Panc1 (cell line): ENCODE results near the gene ZNF212. TPM values are rescaled to one million over a fixed set of nuclear protein-coding genes. Genes with fewer than 3 reads are reported as not detected.

Experiments used
- ATAC-seq: fragments of 200-7000 bp; cut with Tn5 transposase; 2 replicates; pipeline ENCODE4 v1.9.1; 2020; ENCODE audit warnings: mild to moderate bottlenecking, moderate library complexity
- BruUV-seq: library from RNA; stranded (reverse); fragments of 400-500 nt; replicated peaks from 2 replicates; lab custom pipeline; 2021; lab: Mats Ljungman, UMichigan
- CTCF ChIA-PET: fragments of 300-600 bp; sonication (Branson Sonifier 250); formaldehyde crosslinking; loops from one replicate; lab custom pipeline; 2022; ENCODE audit warnings: antibody characterized with exemption; lab: Charles Lee
- POLR2A ChIA-PET: fragments of 300-600 bp; sonication (Branson Sonifier 250); formaldehyde crosslinking; loops from one replicate; lab custom pipeline; 2022; ENCODE audit warnings: antibody characterized with exemption; lab: Charles Lee
- DNase-seq: peaks from one replicate; pipeline ENCODE4 v3.0.0-alpha.2; 2010; ENCODE audit warnings: low read depth, low spot score
- H3K27ac ChIP-seq: 2 replicates; pipeline ENCODE4 v1.5.1; 2011; ENCODE audit warnings: mild to moderate bottlenecking, low read length, inconsistent platforms
- H3K27me3 ChIP-seq: fragments of 200-500 bp; sonication (Bioruptor generic); 2 replicates; pipeline ENCODE4 v1.6.0; 2014; ENCODE audit warnings: low read length, inconsistent platforms; ENCODE audit not compliant: control insufficient read depth, insufficient read depth
- H3K36me3 ChIP-seq: fragments of 200-500 bp; sonication (Bioruptor generic); 2 replicates; pipeline ENCODE4 v1.5.1; 2014; ENCODE audit warnings: inconsistent platforms, mild to moderate bottlenecking, low read length, moderate library complexity; ENCODE audit not compliant: control insufficient read depth, insufficient read depth
- H3K4me1 ChIP-seq: 2 replicates; pipeline ENCODE4 v1.5.1; 2011; ENCODE audit warnings: inconsistent platforms, mild to moderate bottlenecking, low read length, moderate library complexity; ENCODE audit not compliant: control insufficient read depth, insufficient read depth
- H3K4me3 ChIP-seq, 2 experiments: 2 replicates each; pipeline ENCODE4 v1.5.1; 2011 to 2012; ENCODE audit warnings: low read depth in 2 of 2, low read length in 2 of 2, mild to moderate bottlenecking in 2 of 2, inconsistent platforms in 1 of 2, moderate library complexity in 1 of 2
- H3K9me3 ChIP-seq: fragments of 200-500 bp; sonication (Bioruptor generic); 2 replicates; pipeline ENCODE4 v1.5.1; 2014; ENCODE audit warnings: low read depth, mild to moderate bottlenecking, inconsistent platforms, low read length, moderate library complexity; ENCODE audit not compliant: control insufficient read depth, insufficient read depth
- POLR2AphosphoS5 ChIP-seq: IDR thresholded peaks from 2 replicates; pipeline ENCODE4 v1.6.1; 2012; ENCODE audit warnings: mild to moderate bottlenecking, low read depth, low read length, moderate library complexity
- SIN3A ChIP-seq: IDR thresholded peaks from 2 replicates; pipeline ENCODE4 v1.6.1; 2012; ENCODE audit warnings: low read depth, mild to moderate bottlenecking, low read length, moderate library complexity, borderline replicate concordance; ENCODE audit not compliant: insufficient read depth
- TCF7L2 ChIP-seq: IDR thresholded peaks from 2 replicates; pipeline ENCODE4 v1.6.1; 2011; ENCODE audit warnings: mild to moderate bottlenecking, low read depth, low read length, inconsistent platforms
- in situ Hi-C: cut with HindIII; loops from 2 replicates; pipeline ENCODE4 v1.10.0; 2016; ENCODE audit warnings: low sequenced_read_pairs, low pct_unique_long_range_greater_than_20kb
- intact Hi-C: fragments of 100-400 bp; cut with micrococcal nuclease; formaldehyde crosslinking; loops from one replicate; pipeline ENCODE4 v1.10.0; 2022; ENCODE audit not compliant: unreplicated experiment
- total RNA-seq: library from RNA; stranded (reverse); gene quantifications from one replicate; pipeline ENCODE4 v1.2.1, GENCODE V29; 2021; ENCODE audit not compliant: unreplicated experiment
- TF ChIP-seq, protein P1 (sequence below): fragments of 450-650 bp; IDR thresholded peaks from 2 replicates; pipeline ENCODE4 v1.5.1; 2017; ENCODE audit warnings: mild to moderate bottlenecking
- TF ChIP-seq, protein P2 (sequence below), 2 experiments: IDR thresholded peaks; 2 replicates each; pipeline ENCODE4 v1.6.1; 2011 to 2012; ENCODE audit warnings: low read depth in 2 of 2, control low read depth in 1 of 2, low read length in 1 of 2, mild to moderate bottlenecking in 1 of 2, moderate library complexity in 1 of 2; ENCODE audit not compliant: insufficient read depth in 1 of 2

Gene ZNF212
- total RNA-seq, 1 experiment from 2014 or later: 11.3 TPM

DNA sequence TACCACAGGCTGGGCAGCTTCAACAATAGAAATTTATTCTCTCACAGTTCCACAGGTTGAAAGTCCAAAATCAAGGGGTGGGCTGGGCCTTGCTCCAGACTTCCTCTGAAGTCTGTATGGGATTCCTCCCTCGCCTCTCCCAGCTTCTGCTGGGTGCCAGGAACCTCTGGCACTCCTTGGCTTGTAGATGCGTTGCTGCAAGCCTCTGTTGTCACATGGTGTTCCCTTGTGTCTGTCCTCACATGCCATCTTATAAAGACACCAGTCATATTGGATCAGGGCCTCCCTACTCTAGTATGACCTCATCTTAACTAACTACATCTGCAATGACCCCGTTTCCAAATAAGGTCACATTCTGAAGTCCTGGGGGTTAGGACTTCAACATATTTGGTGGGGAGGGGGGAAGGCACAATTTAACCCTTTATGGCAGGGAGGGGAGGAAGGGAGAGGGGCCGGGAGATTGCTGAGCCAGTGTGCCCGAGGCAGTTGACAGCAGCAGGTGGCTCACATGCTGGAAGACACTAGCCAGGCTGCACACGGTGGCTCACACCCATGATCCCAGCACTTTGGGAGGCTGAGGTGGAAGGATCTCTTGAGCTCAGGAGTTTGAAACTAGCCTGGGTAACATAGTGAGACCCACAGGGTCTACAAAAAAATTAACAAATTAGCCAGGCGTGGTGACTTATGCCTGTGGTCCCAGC is 25.3 kb upstream of the ZNF212 start:
- ATAC-seq: no peak
- in situ Hi-C loops: no loop called here
- POLR2A ChIA-PET: interaction anchor here (1.2 kb wide), 1 partner anchor 13 kb away, joined by 10 read pairs; no protein-coding TSS in a partner anchor

DNA sequence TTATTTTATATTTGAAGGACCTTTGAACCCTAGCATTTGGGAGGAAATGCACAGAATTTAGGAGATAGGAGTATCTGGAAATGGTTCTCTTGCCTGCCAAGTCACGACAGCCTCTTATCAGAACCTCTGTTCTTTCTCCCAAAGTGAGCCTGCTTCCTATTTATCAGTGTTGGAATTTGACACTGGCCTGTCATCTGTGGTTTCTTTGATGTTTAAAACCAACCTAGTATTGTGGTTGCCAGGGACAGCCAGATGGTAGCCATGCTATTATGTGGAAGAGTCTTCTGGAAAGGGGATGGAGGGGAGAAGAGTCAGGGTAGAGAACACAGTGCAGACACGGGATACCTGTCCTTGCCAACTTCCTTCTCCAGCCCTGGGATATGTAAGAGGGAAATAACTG is 23.0 kb upstream of the ZNF212 start:
- no TSS peak for BruUV-seq
- no peaks in the 10 kb centered on the region for H3K27me3 ChIP-seq
- H3K9me3 ChIP-seq: no peaks in the 10 kb centered on the region
- in situ Hi-C loops: no loop called here
- intact Hi-C loops: no loop called here
- no peak overlapping the region for H3K27ac ChIP-seq
- peaks cover 13% of the 10 kb centered on the region; the same call in 1 of the 2 replicates for H3K36me3 ChIP-seq
- no peak overlapping the region for H3K4me3 ChIP-seq
- no peak for ATAC-seq
- H3K4me1 ChIP-seq: no peaks in the 10 kb centered on the region
- POLR2A ChIA-PET: no interaction called here
- DNase-seq: no peak
- CTCF ChIA-PET: no interaction called here
- TF ChIP-seq, protein P1, sequence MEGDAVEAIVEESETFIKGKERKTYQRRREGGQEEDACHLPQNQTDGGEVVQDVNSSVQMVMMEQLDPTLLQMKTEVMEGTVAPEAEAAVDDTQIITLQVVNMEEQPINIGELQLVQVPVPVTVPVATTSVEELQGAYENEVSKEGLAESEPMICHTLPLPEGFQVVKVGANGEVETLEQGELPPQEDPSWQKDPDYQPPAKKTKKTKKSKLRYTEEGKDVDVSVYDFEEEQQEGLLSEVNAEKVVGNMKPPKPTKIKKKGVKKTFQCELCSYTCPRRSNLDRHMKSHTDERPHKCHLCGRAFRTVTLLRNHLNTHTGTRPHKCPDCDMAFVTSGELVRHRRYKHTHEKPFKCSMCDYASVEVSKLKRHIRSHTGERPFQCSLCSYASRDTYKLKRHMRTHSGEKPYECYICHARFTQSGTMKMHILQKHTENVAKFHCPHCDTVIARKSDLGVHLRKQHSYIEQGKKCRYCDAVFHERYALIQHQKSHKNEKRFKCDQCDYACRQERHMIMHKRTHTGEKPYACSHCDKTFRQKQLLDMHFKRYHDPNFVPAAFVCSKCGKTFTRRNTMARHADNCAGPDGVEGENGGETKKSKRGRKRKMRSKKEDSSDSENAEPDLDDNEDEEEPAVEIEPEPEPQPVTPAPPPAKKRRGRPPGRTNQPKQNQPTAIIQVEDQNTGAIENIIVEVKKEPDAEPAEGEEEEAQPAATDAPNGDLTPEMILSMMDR: no peak
- no peak for TF ChIP-seq POLR2AphosphoS5
- no peak for TF ChIP-seq SIN3A
- TF ChIP-seq TCF7L2: no peak
- TF ChIP-seq, protein P2, sequence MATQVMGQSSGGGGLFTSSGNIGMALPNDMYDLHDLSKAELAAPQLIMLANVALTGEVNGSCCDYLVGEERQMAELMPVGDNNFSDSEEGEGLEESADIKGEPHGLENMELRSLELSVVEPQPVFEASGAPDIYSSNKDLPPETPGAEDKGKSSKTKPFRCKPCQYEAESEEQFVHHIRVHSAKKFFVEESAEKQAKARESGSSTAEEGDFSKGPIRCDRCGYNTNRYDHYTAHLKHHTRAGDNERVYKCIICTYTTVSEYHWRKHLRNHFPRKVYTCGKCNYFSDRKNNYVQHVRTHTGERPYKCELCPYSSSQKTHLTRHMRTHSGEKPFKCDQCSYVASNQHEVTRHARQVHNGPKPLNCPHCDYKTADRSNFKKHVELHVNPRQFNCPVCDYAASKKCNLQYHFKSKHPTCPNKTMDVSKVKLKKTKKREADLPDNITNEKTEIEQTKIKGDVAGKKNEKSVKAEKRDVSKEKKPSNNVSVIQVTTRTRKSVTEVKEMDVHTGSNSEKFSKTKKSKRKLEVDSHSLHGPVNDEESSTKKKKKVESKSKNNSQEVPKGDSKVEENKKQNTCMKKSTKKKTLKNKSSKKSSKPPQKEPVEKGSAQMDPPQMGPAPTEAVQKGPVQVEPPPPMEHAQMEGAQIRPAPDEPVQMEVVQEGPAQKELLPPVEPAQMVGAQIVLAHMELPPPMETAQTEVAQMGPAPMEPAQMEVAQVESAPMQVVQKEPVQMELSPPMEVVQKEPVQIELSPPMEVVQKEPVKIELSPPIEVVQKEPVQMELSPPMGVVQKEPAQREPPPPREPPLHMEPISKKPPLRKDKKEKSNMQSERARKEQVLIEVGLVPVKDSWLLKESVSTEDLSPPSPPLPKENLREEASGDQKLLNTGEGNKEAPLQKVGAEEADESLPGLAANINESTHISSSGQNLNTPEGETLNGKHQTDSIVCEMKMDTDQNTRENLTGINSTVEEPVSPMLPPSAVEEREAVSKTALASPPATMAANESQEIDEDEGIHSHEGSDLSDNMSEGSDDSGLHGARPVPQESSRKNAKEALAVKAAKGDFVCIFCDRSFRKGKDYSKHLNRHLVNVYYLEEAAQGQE (IDR thresholded peaks at IDR 0.05; ENCODE audit: insufficient read depth in 1 of 2, low read depth in 2 of 2, low read length in 1 of 2): no peak

More for the DNA sequence above, 25.3 kb upstream of the ZNF212 start:
- Histone ChIP-seq H3K27me3 (no peaks in the 10 kb centered on the region), H3K4me1 (no peaks in the 10 kb centered on the region), H3K4me3 (no peak overlapping the region), H3K36me3 (peaks cover 21% of the 10 kb centered on the region), H3K27ac (no peak overlapping the region), H3K9me3 (no peaks in the 10 kb centered on the region)
- CTCF ChIA-PET: no interaction called here
- intact Hi-C loops: no loop called here
- BruUV-seq: no TSS peak
- no peak for TF ChIP-seq SIN3A
- no peak for TF ChIP-seq POLR2AphosphoS5
- TF ChIP-seq, protein P2 (IDR thresholded peaks at IDR 0.05; ENCODE audit: insufficient read depth in 1 of 2, low read depth in 2 of 2, low read length in 1 of 2): no peak
- no peak for TF ChIP-seq TCF7L2
- TF ChIP-seq, protein P1: no peak
- DNase-seq: no peak
